Liver (tissue), 3 donors: ENCODE data around the gene RABL6.

ENCODE experiments used
- HNF4G ChIP-seq: IDR thresholded peaks from 2 replicates; pipeline ENCODE4 v1.6.1; 2016; ENCODE audit warnings: antibody characterized with exemption
- JUND ChIP-seq, 2 donors: IDR thresholded peaks; 2 replicates each; pipeline ENCODE4 v1.6.1; 2016; ENCODE audit warnings: antibody characterized with exemption in 2 of 2
- TAF1 ChIP-seq: conservative IDR thresholded peaks from 2 replicates; pipeline ENCODE4 v1.6.1; 2016; ENCODE audit warnings: antibody characterized with exemption, mild to moderate bottlenecking
- TF ChIP-seq, protein P1 (sequence below): fragments of 150-350 bp; IDR thresholded peaks from 2 replicates; pipeline ENCODE4 v1.5.1; 2017; ENCODE audit warnings: improper control_type of control experiment, low read depth, low read length; ENCODE audit not compliant: missing input control
- TF ChIP-seq, protein P2 (sequence below): IDR thresholded peaks from 2 replicates; pipeline ENCODE4 v1.6.1; 2016; ENCODE audit warnings: antibody characterized with exemption
- donor health status: healthy.
- donor health status: healthy.

DNA sequence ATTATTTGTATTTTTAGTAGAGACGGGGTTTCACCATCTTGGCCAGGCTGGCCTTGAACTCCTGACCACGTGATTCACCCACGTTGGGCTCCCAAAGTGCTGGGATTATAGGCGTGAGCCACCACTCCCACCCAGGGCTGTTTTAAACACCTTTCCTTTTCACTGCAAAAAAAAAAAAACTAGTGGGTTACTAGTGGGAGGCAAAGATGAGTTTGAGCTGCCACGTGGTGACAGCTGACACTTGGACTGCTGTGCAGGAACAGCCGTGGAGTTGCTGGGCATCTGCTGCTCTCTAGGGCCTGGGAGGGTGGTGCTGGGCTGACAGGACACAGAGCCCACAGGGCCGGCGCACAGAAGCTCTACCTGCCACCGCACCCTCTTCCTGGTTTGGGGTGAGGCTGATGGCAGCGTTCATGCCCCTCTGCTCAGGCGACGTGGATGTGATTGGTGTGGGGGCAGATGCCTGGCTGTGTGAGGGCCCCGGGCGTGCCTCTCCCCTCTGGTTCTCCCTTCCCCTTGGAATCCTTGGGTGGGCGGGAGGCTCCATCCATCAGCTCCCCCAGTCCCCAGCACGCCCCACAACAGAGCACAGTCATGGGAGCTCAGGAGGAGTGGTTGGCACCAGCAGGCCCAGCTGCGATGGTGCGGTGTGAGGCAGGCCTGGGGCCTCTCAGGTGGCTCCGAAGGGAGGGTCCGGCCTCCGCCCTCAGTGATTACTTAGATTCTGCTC is 16.9 kb downstream of the RABL6 start:
- TF ChIP-seq, protein P1, sequence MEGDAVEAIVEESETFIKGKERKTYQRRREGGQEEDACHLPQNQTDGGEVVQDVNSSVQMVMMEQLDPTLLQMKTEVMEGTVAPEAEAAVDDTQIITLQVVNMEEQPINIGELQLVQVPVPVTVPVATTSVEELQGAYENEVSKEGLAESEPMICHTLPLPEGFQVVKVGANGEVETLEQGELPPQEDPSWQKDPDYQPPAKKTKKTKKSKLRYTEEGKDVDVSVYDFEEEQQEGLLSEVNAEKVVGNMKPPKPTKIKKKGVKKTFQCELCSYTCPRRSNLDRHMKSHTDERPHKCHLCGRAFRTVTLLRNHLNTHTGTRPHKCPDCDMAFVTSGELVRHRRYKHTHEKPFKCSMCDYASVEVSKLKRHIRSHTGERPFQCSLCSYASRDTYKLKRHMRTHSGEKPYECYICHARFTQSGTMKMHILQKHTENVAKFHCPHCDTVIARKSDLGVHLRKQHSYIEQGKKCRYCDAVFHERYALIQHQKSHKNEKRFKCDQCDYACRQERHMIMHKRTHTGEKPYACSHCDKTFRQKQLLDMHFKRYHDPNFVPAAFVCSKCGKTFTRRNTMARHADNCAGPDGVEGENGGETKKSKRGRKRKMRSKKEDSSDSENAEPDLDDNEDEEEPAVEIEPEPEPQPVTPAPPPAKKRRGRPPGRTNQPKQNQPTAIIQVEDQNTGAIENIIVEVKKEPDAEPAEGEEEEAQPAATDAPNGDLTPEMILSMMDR: no peak
- TF ChIP-seq TAF1 (no peak), HNF4G (no peak), JUND (IDR thresholded peaks at IDR 0.05) (no peak)
- TF ChIP-seq, protein P2, sequence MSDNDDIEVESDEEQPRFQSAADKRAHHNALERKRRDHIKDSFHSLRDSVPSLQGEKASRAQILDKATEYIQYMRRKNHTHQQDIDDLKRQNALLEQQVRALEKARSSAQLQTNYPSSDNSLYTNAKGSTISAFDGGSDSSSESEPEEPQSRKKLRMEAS: no peak
